Activated CD8-positive, alpha-beta memory T cell treated with anti-CD3 and anti-CD28 coated beads for 48 hours (primary cell): ENCODE measurements around the gene RNF217.
"Not testable (repeated sequence)": the region's sequence is repeated elsewhere in the genome, so short reads cannot be mapped to it uniquely, and the experiment has no call there.

Experiments
- DNase-seq, 3 experiments: peaks; one replicate each; pipeline ENCODE4 v3.0.0-alpha.2; 2020; ENCODE audit warnings: low read depth in 2 of 3, low spot score in 2 of 3

RNF217 gene

DNA sequence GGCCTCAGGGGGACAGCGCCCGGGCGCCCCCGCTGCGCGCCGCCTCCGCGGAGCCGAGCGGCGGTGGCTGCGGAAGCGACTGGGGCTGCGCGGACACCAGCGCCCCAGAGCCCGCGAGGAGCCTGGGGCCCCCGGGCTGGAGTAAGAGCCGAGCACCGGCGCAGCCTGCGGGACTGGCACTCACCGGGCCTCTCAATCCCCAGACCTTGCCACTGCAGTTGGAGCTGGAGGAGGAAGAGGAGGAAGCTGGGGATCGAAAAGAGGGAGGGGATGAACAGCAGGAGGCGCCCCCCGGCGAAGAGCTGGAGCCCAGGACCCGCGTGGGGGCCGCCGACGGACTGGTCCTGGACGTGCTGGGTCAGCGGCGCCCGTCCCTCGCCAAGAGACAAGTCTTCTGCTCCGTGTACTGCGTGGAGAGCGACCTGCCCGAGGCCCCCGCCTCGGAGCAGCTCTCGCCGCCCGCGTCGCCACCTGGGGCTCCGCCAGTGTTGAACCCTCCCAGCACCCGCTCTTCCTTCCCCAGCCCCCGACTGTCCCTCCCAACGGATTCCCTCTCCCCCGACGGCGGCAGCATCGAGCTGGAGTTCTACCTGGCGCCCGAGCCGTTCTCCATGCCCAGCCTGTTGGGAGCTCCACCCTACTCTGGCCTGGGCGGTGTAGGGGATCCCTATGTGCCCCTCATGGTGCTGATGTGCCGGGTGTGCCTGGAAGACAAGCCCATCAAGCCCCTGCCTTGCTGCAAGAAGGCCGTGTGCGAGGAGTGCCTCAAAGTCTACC, 590 bp downstream of the RNF217 start:
- DNase-seq = no peak

DNA sequence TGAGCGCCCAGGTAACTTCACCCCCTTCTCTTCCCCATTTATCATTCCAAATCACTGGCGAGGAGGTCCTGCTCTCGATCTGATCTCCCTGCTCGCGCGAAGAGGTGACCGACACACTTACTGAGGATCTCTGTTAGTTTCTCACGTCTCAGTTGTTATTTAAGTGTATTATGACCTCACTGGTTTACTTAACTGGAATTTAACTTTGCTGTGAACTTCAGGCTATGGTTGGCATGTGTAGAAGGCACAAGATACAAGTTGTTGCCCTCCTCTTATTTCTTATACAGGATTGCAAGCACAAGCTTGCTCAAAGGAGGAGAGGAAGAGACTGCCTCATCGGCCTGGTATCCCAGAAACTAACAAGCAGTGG, 1.2 kb downstream of the RNF217 start:
- DNase-seq = no peak

DNA sequence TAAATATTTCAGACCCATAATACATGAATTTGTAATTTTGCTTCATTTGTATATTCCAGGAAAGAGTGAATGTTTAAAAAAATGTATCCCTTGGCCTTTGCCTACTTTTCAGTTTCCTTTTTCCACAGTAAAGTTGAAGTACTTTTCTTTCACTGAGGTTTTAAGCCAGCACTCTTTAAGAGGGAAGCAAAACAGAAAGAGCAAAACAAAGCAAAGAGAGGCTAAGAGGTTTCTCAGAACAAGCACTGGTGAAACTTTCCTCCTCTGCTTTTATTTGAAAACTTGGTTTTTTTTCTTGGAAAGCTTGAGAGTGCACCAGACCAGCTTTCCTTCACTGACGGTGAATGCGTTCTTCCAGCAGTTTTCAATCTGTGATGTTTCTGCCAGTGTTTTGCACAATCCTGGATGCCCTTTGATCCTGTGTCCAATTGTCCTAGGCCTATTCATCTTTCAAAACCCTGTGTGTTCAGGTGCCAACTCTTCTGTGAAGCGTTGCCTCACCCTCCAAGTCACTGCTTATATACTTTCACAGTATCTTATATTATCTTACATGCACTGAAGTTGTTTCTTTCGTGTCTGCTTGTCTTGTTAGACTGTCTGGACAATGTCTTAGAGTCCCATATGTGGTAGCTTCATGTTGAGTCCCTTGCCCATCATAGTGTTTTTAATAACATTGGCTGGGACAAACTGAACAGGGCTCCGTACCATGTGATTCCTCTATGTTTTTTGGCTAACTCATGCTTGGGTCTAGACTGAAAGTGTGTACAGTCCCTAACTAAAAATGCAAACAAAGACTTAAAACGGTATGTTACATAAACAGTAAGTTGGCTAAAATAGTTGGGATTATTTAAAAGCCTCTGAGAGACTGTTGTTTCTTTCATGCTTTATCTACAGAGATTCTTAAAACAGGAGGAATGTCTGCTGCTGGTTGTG, 1.9 kb downstream of the RNF217 start:
- DNase-seq = no peak

DNA sequence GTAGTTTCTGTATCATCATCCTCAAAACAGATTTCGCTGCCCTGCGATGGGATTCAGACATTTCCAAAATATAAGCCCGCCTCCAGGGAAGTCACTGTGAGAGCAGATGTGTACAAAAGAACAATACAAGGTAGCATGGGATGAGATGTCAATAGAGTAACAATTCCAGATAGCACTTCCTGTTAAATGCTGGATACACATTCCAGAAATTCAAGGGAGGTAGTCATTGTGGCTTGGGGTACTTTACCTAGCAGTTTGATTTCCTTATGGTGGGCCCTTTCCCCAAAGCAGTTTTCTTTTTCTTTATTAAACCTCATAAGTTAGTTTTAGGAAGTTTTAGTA, 2.5 kb downstream of the RNF217 start:
- no peak for DNase-seq

DNA sequence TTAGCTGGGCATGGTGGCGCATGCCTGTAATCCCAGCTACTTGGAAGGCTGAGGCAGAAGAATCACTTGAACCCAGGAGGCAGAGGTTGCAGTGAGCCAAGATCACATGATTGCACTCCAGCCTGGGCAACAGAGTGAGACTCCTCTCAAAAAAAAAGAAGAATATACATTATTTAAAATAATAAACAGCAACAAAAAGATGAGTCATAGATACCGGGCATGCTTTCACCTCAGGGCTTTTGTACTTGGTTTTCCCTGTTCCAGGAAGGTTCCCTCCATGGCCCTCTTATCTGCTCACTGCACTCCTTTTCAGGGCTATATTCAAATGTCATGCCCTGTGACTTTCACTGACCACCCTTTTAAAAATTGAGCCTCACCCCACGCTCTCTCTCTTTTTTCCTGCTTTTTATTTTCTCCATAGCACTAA, 3.2 kb downstream of the RNF217 start:
- DNase-seq = not testable (repeated sequence)

DNA sequence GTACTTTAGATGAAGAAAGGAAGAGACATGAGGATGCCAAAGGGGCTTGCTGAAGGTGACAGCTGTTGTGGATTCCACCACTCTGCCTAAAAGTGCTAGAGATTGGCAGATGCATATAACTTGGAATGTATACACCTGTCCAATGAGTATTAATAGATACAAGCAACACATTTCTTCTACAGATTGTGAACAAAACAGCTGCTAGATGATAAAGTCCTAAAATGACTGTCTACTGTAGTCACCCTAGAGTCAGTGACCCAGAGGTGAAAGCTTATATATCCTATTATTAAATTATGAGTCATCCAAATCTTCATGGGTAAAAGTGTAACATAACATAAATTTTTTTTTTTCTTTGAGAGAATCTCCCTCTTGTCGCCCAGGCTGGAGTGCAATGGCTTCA, 5.2 kb downstream of the RNF217 start:
- DNase-seq = no peak

DNA sequence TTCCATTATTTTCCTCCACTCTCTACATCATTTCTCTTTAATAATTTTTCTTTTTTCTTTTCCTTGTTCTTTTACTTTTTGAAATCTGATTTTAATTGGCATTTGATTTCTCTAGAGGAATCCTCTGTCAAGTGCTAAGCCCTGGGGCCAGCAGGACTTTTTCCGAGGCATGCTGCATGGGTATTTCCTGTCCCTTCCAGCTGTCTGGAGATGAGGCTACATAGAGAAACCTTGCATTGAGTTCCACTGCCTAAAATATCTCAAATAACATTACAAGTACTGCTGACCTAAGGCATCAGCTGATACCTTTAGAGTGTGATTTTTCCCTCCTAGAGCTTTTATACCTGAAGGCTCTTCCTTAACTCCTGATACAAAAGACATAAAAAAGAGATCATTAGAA, 6.2 kb downstream of the RNF217 start:
- DNase-seq = no peak

DNA sequence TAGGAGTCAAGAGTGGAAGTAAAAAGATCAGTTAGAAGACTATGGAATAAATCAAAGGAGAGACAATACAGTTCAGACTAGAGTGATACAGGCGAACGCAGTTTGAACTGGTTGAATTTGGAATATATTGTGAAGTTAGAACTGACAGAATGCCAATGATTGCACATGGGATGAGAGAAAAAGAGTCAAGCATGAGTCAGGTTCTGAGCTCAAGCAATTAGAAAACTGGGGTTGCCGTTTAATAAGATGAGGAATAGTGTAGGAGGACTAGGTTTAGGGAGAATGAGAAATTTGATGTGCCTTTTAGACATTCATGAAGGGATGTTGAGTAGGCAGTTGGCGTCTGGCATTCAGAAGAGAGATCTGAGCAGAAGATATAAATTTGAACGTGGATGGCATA, 8.0 kb downstream of the RNF217 start:
- no peak for DNase-seq

DNA sequence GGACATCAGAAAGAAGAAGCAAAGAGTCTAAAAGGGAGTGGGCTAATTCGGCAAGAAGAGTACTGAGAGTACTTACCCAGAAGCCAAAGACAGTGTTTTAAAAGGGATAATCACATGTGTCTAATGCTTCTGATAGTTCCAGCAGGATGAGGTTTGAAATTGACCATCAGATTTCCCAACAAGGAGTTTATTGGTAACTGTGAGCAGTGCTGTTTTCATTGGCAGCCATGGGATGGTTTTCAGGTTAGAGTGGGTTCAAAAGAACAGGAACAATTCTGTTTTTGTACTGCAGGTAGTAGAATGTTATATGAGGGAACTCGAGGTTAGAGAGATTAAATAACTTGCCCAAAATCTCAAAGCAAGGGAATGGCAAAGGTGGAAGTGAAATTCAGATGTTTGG, 8.5 kb downstream of the RNF217 start:
- DNase-seq = no peak

DNA sequence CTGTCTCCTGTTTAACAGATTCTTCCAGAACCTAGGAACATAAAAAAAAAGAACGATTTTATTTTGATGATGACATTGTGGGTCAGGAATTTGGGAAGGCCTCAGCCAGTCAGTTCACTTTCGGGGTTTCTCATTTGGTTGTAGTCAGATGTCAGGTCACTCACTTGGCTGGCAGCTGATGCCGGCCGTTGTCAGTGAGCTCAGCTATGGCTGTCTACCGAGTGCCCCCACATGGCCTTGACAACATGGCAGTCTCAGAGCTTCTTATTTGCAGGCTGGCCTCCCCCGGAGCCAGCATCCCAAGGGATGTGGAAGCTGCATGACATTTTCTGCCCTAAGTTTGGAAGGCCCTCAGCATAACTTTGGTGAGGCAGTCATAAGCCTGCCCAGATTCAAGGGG, 11.5 kb downstream of the RNF217 start:
- no peak for DNase-seq

DNA sequence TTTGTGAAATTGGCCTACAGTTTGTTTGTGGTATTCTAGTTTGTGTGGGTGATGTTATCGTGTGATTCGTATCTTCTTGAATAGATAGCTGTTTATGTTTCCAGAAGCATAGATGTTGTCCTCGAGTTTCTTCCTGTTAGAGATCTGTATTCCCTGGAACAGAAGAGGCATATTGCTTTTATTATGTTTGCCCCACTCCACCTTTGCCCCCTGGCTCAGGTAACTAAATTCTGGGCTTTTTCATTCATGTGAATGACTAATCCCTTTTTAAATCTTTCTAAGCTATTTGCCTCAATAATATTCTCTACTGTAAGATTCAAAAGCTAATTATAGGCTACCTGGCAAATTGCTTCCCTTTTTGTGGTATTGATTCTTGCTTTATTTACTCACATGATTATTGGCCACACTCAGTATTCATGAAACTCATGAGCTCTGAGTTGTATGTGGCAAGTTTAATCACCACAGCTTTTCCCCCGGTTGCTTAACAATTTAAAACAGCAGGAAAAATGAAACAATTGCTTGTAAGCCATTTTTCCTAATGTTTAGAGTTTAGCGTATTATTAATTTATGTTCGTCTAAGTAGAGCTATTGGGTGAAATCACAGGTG, 12.6 kb downstream of the RNF217 start:
- no peak for DNase-seq

DNA sequence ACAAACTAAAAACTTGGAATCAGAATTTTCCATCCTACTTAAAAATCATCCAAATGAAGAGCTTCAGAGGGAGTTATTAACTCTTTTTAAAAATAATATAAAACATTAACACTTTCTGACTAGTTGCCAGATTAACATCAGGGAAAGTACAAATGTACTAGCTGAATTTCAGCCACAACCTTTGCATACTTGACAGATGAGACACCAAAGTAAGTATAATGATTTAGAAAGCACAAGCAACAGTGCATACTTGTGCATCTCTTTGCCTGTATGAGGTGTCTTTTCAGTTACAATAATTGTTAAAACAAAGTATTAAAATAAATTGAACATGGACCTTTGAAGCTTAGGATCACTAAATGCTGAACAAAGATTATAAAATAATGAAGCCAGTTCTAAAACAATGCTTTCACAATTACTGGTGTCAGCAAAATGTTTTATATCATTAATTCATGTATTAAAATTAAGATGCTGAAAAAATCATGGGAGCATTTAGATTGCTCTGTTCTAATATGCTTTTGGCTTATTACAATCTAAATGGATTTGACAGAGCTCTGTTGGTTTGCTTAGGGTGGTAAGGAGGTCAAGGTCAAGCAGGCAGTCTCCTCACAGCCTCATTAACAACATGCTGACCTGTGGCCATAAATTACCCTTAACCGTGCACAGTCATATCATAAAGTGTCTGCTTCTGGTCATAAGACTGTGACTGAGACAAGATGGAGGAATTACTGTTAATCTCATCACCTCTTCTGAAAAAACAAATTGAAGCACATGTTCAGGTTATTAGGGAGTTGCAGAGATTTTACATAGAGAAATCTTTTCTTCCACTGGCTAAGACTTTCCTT, 15.1 kb downstream of the RNF217 start:
- no peak for DNase-seq

DNA sequence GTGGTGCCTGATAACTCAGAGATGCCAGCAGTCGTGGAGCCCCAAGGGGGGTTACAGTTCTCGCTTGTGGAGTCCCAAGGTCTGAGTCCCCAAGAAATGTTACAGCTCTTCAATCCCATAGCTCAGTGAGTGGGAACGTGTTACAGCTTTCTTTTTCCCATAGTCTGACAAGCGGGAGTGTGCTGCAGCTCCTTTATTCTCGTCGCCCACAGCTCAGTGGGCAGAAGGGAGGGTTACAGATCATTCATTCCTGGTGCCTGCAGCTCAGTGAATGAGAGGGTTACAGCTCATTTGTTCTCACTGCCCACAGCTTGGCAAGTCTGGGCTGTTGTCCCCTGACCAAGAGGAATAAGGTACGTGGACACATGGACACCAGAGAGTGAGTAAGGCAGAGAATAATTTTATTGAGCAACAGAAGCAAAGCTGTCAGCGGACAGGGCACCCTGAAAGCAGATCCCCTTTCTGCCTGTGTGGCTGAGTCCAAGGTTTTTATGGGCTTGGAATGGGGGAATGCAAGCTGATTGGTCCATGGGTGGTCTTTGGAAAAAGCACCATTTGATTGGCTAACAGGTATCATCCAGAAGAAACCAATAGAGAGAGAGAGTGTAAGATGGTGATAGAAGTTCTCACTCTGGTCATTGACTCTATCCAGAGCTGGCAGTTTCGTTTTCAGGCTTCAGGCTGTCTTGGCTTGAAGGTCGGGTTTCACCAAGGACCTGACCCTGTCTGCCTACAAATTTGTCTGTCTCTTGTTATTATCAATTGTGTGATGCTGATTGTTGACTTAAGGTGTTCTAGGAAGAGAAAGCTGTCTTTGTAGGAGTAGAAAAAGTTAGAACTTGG, 16.4 kb downstream of the RNF217 start:
- DNase-seq = no peak

DNA sequence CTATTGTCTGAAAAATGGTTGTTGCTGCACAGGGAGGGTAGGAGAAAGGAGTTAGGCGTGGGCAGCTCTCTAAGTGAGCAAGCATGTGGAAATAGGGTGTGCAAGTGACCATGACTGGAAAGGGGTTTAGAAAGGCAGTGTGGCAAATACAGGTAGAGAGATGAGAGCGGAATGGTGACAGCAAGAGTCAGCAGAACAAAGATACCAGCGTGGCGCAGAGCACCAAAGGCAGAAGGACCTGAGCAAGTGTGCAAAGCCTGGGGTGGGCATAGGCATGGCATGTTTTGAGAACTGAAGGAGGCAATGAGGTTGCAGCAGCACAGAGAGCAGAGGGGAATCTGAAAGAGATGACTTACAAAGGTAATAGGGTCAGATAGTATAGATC, 17.0 kb downstream of the RNF217 start:
- no peak for DNase-seq

DNA sequence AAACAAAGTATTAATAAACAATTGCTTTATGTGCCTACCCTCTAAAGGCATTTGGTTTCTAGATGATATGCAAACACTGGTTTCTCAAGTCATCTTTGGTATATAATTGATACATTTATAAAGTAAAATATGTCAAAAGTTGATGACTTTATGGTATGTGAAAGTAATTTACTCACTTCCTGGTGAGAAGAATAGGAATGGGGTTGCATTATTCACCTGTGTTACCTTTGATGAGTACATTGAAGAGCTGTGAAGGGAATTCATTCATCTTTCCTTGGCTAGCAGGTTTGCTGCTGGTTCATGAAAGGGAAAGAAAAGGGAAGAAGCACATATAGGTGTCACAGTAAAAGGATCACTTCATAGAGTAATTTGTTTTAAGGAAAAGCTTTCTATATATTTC, 20.4 kb downstream of the RNF217 start:
- no peak for DNase-seq

DNA sequence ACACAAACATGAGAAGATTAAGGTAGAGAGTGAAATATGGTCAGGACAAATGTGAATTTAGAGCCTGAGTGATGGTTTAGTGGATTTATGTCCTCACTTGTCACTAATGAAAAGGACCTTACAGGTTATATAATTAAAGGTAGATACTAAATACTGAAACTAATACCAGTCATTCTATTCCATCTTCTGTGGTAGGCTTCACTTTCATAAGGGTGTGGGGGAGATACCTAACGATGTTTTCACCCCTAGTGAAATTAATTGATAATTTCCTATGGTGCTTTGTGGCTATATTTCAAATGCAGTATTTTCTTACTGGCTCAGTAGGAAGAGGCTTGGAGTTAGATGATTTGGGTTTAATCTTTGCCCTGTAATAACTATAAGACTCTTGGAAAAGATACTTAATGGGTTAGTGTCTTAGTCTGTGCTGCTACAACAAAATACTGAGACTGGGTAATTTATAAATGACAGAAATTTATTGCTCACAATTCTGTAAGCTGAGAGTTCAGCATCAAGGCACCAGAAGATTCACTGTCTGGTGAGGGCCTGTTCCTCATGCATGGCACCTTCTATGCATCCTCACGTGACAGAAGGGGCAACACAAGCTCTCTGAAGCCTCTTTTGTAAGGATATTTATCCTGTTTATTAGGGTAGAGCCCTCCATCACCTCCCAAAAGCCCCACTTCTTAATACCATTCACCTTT, 21.3 kb downstream of the RNF217 start:
- no peak for DNase-seq

DNA sequence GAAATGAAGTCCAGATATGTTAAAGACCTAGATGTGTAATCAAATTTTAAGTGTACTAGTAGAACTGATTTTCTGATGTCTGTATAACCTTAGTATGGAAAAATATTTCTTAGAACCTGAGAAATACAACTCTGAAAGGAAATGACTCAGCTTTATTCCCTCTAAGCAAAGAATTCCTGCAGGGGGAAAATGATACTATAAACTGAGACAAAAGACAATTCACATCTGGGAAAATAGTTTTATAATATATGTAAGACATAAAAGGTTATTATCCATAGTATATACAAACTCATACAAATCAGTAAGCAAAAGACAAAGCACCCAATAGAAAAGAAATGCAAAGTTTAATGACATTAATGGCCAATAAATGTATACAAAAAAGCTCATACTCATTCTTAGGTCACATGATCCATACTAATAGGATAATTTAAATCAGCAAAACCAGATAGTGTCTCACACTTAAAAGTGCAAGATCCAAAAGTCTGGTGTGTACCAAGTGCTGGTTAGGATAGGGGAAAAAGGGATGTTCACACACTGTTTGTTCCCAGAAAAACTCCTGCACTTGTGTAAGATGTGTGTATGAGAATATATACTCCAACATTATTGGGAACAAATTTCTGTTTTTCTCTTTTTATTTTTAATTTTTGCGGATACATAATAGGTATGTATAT, 22.6 kb downstream of the RNF217 start:
- DNase-seq = no peak

DNA sequence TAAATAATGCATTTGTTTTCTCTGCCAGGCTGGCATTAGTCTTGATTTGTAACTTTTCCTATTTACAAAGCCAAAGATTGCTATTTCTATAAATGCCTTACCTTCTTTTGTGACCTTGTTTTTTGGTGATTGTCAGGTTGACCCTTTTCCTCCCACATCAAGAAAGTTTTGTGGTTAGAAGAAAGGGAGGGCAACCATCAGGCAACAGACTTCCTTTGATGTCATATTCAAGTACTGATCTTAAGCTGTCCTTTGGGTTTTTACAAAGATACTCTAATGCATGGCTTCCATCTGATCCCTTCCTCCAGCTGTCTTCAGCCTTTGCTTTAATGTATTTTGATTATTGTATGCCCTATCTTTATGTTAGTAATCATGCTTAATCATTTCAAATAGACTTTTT, 23.9 kb downstream of the RNF217 start:
- DNase-seq = no peak

DNA sequence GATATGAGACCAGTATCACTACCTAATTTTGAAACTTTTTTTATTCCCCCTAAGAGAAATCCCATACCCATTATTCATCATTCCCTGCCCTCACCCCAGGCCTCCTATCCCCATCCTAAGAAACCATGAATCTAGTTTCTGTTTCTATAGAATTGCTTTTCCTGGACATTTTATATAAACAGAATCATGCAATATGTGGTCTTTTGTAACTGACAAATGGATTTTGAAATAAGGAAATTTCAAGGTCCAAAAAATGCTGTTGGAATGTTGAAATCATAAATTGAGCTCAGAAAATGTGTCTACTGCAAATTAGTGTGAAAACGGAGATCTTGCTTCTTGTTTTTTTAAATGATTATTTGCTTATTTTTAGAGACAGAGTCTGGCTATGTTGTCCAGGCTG, 25.1 kb downstream of the RNF217 start:
- DNase-seq = no peak
